GM18505 (cell line): ENCODE data around the gene KCTD10.

Experiments used
- ATAC-seq: cut with Tn5 transposase; IDR thresholded peaks from one replicate; pipeline ENCODE4 v1.9.1; 2021; ENCODE audit not compliant: unreplicated experiment
- POLR2A ChIP-seq: IDR thresholded peaks from 4 replicates; pipeline ENCODE4 v1.6.1; 2011; ENCODE audit warnings: borderline replicate concordance; ENCODE audit not compliant: insufficient read depth, insufficient read length; ENCODE audit errors: extremely low read depth

The KCTD10 gene

DNA sequence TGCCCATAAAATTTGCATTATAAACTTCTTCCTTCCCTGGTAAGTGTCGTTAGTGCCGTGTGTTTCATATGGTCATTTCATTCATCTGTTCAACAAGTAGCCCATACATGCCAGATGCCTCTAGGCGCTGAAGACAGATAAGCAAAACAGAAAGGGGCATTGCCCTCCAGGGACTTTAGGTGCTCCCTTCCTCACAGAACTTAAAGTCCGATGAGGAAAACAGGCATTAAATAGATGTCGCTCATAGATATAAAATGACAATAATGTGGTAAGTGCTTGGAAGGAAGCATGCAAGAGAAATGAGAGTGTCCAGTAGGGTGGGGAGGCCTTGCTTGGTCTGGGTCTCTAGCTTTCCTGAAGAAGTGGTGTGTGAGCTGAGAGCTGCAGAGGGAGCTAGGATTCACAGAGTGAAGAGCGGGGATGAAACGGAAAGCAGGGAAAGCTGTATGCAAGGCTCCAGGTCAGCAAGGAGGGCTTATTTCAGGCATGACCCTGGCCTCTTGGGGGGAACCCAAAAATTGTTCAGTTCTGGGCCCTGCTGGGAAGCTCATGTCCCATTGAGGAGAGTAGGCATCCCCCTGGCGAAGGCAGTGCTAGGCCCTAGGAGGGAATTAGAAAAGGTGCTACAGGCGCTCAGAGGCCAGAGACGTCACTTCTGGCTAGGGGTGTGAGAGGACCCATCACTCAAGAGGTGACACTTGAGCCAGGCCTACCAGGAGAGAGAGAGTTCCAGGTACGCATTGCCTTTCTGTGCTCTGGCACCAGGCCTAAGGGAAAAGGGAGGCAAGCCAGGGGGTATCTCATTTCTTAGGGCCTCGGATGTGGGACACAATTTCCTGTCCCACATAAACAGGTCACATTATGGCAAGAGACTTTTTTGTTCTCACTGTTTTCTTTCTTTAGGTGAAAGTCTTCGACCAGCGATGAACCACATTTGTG lies 12.2 kb upstream of the KCTD10 start:
- TF ChIP-seq POLR2A, result no peak
- no peak for ATAC-seq

DNA sequence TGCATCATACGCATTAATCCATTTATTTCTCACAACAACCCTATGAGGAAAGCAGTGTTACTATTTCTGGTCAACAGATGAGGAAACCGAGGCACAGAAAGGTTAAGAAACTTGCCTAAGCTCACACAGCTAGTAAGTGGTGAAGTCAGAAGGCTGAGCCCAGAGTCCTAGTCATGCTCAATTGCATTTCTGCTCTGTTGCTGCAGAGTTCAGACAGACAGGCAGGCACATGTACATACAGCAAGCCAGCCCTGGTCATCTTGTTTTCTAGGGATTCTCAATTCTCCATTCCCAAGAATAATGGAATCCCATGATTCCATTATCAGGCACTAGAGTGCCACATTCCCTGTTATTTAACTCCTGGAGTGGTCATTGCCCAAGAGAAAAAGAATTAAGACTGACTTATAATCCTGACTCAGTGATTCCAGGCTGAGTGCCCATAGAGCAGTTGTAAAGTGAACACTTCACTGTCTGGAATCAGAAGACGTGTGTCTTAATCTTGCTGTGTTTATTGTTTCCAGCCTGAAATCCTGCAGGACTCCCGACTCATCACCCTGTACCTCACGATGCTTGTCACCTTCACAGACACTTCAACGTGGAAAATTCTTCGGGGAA lies 11.1 kb upstream of the KCTD10 start:
- no peak for TF ChIP-seq POLR2A
- no peak for ATAC-seq

DNA sequence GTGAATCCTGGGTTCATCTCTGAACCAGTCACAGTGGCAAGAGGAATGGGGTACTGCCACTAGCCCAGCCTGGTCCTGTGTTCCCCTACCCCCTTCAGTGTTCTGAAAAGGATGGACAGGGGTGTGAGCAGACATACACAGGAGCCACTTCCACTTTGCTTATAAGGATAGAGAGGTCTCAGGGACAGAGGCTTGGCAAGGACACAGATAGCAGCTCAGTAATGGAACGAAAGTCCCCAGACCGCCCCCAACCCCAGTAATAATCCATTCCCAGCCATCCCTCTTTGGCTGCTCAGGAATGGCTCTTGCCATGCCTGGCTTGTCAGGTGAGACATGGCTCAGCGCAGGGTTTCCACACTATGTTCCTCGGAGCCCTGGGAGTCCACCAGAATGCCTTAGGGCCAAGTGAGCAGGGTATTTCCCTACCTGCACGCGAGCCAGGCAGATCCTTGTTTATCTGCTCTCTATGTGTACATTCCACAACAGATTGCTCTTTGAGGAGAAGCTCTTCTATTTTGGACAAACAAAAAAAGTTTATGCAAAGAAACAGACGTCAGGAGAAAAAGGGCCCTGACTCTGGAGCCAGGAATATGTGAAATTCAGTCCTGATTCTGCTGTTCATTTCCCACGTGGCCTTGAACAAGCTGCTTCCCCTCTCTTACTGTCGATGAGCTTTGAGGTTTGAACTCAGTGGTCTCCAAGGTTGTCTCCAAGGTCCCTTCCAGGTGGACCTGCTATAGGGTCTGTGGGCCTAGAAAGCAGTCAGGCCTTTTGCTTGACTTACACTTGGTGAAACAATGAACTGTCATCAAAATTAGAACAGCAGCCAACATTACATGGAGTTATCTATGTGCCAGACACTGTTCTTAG lies 10.3 kb upstream of the KCTD10 start:
- no peak for ATAC-seq
- no peak for TF ChIP-seq POLR2A

DNA sequence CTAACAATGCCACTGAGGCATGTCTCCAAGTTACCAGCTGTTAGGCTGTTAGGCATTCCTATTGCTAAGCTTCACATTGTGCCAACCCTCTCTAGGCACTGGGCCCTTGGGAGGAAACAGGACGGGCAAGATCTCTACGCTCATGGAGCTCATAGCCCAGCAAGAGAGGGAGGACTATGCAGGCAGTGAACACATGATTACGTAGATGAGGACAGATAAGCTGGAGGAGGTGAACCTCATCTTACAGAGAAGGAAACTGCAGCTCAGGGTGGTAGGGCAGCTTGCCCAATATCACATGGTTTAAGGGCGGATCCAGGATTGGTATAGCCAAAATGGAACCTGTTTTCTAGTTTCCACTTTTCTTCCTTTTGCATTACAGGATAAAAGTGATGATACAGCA lies 8.1 kb upstream of the KCTD10 start:
- no peak for ATAC-seq
- no peak for TF ChIP-seq POLR2A

DNA sequence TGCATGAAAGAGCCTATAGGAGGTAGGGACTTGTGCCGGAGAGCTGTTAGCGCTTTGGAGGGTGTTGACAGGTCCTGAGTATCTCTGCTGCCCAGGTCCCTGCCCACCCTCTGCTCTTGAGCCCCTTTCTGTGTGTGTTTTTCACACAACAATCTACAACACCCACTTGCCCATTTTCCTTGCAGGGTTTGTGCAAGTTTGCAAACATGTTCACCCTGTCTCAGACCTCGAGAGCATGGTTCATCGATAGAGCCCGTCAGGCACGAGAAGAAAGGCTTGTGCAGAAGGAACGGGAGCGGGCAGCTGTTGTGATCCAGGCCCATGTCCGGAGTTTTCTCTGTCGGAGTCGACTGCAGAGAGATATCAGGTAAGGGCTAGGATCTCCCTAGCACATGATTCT lies 6.2 kb upstream of the KCTD10 start:
- TF ChIP-seq POLR2A, result no peak
- no peak for ATAC-seq

DNA sequence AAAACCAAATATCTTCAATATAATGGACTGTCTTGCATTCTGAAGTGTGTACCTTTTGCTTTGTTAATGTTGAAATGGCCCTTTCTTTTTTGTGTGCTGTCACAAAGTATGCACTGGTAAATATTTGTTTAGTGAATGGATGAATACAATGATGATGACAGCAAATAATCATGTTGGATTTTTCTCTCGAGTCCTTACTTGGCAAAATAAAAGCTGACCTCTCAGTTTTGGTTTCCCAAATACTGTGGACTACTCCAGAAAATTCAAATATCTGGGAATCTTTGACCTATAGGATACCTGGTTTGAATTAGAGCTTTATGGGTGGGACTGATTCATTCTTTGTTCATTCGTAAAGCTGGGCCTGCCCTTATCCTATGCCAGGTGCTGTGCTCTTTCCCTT lies 5.8 kb upstream of the KCTD10 start:
- ATAC-seq, result no peak
- TF ChIP-seq POLR2A, result no peak

DNA sequence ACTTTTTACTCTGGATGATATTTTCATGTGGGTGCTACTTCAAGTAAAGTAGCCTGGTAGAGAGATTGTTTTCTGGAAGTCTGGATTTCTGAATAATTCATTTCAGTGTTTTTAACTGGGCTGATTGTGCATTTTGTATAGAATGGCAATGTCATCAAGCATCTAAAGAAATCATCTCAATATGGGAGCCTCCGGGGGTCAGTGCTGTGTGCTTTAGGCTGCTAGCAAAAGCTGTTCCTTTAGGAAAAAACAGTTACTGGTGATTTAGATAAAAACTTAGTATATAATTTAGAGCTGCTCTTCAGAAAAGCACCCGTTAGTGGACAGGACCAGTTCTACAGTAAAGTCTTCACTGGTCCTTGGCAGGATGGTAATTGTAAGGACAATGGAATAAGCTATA lies 5.4 kb upstream of the KCTD10 start:
- no peak for TF ChIP-seq POLR2A
- ATAC-seq, result no peak

DNA sequence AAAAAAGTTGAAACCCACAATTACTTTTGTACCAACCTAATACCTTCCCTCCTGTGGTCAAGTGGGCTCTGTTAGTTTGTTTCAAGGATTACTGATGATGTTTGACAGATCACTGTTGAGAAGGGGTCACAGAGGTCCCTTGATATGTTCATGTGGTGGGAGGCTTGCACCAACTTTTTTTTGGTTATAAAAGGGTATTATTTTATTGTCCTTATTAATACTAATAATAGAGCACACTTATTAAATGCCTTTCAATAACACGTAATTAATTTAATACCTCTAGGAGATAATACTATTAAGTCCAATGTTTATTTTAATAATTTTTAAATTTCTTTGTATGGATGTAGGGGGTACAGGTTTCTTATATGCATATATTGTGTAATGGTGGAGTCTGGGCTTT lies 4.8 kb upstream of the KCTD10 start:
- no peak for TF ChIP-seq POLR2A
- no peak for ATAC-seq

DNA sequence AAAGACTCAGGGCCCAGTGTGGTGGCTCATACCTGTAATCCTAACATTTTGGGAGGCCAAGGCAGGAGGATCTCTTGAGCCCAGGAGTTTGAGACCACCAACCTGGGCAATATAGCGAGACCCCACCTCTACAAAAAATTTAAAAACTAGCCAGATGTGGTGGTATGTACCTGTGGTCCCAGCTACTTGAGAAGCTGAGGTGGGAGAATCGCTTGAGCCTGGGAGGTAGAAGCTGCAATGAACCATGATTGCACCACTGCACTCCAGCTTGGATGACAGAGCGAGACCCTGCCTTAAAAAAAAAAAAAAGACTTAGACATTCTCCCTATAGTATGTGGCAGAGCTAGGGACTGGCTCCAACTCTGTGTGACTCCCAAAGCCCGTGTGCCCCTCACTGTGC lies 3.3 kb upstream of the KCTD10 start:
- no peak for ATAC-seq

DNA sequence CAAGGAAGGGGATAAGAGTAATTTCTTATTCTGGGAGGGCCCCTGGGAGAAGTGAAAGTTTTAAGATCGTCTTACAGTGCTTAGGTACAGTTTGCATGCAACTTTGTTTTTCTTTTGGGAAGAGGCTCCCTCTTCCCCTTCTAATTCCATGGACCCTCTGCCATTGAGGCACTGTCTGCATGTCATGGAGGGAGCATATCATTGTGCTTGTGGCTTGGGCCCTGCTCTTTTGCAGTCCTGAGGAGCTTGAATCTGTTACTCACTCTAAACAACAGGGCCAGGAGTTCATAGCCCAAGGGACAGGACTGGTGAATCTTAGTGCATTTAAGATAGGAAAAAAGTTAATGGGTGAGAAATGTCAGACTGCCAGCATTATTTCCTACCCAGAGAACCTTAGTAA lies 2.7 kb upstream of the KCTD10 start:
- ATAC-seq, result no peak
- TF ChIP-seq POLR2A, result no peak

More for the DNA sequence above, 3.3 kb upstream of the KCTD10 start:
- no peak for TF ChIP-seq POLR2A

DNA sequence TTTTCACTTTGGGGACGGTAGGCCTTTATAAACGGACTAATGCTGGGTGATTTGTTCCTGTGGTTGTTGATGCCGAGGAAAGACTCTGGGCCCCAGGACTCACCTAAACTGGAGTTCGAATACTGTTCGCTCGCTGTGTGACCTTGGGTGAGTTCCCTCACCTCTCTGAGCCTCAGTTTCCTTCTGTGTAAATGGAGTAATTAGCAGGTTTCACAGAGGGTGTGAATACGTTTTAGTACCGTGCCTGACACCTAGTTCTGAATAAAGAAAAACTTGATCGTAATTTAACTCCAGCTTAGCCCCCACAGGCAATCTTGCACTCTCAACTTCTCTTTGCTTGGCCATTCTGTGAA lies 839 bp upstream of the KCTD10 start:
- no peak for ATAC-seq
- TF ChIP-seq POLR2A, result no peak

DNA sequence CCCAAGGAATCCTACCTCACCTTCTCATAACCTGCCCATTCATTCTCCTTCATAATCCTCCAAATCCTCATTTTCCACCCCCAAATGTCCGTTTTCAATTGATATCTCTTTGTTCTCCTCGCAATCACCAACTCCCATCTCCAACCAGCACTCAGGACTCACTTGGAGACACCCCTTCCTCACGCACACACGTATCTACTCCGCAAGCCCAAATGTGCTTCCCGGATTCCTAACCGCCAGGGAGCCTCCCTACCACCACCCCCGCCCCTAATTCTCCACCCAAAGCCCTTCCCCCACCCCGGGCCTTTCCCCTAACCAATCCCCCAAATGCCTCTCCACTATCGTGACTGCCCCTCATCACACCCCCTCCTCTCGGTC lies 304 bp downstream of the KCTD10 start:
- no peak for ATAC-seq
- no peak for TF ChIP-seq POLR2A

DNA sequence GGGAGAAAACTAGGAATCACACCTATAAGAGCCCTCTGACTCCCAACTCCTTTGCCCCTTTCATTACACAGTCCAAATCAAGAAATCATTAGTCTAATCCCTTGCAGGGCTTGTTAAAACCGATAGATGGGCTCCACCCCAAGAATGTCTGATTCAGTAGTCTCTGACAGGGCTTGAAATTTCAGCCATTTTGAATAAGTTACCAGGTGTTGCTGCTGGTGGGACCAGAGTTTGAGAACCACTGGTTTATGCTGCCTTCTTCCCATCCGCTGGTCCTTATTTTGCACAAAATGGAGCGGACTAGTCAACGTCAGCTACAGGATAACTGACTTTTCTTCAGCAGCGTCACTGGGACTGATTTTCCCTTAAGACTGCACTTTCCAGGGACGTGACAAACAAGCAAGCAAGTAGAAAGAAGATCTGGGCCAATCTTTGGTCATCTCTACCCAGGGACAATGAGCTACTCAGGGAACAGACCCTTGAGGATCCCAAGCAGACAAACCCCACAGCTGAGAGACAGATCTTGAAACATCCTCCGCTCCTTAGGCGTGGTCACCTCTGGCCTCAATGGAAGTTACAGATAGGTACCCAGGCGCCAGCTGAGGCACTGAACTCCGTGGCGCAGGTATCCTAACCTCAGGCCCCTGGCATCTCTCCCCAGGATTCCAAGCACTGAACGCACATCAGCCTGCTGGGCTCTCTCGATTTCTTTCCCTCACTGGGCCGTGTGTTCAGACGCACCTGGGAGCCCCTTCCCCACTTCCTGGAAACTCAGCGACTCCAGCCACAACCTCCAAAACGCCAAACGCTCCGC lies 900 bp downstream of the KCTD10 start:
- ATAC-seq, result no peak
- TF ChIP-seq POLR2A, result no peak
